AG10803 (cell line): ENCODE measurements around the gene HECTD4.
A peak's percentile ranks its signal among the peaks of the same experiment; 100 is the strongest.

Source experiments
- DNase-seq: peaks from one replicate; pipeline ENCODE4 v3.0.0; 2010; ENCODE audit warnings: low read depth
- H3K4me3 ChIP-seq: 2 replicates; pipeline ENCODE4 v1.5.1; 2011; ENCODE audit warnings: mild to moderate bottlenecking, low read length, control low read depth
- TF ChIP-seq, protein P1 (sequence below): conservative IDR thresholded peaks from 2 replicates; pipeline ENCODE4 v1.5.1; 2011; ENCODE audit warnings: mild to moderate bottlenecking, low read length, control low read depth, inconsistent platforms

Gene HECTD4, protein sequence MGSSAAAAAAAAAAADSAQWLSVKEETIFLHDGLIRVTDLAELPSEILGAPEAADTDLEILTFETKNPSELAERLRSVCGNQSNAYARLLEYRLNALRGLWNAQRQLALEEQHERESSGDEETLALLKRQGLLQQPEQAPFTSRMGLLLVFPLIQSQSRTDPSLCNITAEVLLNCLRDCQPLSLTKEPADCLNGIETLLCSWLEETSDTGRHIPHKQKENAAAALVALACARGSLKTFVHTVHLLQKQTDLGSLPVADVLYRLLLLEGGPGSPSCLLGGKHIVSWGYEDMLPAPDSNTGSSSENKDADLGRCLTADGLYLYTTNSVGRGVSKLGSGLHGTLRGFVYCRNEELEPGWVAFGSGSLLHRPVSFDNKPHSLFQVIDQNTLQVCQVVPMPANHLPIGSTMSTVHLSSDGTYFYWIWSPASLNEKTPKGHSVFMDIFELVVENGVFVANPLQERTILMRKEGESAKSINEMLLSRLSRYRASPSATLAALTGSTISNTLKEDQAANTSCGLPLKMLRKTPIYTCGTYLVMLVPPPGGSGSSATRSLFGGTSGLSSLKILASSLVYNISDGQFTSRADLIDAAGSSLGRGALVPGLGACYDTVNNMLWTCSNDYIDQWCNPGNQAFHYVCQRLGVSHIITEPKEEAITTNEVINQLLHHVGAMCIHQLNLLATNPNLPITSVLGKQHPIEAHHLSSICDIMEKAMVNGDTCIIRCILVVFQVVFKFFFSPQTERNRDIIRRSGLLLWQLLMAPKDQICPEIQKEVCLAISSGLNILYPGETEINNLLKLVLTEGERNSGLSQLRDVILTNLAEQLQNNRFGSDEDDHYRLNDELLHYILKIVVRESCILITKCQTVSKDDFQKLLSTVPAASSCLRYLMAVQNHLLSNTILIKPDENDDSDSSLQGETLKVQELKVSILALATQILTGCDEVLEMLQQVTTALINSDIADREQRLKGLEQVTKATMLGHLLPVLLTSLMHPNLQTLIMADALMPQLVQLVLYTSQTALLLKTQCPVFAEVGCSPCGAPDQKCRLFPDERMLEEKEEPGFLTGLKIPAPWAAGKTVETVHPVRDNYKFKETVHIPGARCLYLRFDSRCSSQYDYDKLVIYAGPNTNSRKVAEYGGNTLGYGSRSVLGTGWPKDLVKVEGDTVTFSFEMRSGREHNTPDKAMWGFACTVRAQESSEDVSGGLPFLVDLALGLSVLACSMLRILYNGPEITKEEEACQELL (N-terminal part only)

DNA sequence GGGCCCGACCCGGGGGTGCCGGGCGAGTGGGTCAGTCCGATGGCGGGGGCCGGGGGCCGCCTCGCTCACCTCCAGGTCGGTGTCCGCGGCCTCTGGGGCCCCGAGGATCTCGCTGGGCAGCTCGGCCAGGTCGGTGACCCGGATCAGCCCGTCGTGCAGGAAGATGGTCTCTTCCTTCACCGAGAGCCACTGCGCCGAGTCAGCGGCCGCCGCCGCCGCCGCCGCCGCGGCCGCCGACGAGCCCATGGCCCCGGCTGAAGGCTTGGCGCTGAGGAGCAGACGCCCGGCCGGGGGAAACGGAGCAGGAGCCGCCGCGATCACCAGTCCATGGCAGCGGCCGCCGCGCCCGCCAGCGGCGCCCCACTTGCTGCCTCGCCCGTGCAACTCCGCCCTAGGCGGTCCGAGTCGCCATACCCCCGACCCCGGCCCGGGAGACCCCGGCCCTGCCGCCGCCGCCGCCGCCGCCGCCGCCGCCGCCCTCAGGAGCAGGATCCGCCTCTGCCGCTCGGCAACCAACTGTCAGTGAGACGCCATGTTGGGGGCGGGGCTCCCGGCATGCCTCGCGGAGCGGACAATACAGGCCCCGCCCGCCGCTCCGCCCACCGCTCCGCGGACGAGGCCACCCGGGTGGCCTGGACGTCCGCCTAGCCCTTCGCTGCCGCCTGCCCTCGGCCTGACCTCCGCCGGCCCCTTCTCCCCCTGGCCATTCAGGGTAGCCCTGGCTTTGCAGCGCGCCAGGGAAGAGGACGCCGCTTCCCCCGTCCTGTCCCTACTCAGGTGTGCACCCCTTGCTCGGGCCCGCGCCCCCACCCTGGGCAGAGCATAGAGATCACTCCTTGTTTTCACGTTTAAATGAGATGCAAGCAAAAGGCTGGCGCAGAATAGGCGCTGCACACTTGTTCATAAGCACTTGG lies at the start of gene HECTD4:
Gene HECTD4 (minus strand): TSS at position 549 of the 914 bp plus-strand sequence. CDS start 303 bp downstream, at position 246.
- peak; percentile 77 for DNase-seq
- TF ChIP-seq, protein P1, sequence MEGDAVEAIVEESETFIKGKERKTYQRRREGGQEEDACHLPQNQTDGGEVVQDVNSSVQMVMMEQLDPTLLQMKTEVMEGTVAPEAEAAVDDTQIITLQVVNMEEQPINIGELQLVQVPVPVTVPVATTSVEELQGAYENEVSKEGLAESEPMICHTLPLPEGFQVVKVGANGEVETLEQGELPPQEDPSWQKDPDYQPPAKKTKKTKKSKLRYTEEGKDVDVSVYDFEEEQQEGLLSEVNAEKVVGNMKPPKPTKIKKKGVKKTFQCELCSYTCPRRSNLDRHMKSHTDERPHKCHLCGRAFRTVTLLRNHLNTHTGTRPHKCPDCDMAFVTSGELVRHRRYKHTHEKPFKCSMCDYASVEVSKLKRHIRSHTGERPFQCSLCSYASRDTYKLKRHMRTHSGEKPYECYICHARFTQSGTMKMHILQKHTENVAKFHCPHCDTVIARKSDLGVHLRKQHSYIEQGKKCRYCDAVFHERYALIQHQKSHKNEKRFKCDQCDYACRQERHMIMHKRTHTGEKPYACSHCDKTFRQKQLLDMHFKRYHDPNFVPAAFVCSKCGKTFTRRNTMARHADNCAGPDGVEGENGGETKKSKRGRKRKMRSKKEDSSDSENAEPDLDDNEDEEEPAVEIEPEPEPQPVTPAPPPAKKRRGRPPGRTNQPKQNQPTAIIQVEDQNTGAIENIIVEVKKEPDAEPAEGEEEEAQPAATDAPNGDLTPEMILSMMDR, result no peak
- peak within 1 kb of the TSS; percentile 73 for H3K4me3 ChIP-seq

DNA sequence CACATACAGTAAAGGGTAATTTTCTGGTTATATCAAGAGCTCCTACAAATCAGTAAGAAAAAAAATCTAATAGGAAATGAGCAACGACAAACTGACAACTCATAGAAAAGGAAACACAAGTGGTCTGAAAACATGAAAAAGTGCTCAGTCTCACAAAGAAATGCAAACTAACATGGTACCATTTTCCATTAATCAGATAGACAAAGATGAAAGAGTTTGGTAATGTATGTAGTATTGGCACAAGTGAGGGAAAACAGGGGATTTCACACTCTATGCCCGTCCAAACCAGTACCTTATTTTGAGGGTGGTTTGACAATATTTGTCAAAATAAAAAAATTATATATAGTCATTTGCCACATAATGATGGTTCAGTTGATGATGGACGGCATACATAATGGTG lies 49.7 kb upstream of the HECTD4 start:
- TF ChIP-seq, protein P1, result no peak
- no peak for DNase-seq
- no peak overlapping the region for H3K4me3 ChIP-seq

DNA sequence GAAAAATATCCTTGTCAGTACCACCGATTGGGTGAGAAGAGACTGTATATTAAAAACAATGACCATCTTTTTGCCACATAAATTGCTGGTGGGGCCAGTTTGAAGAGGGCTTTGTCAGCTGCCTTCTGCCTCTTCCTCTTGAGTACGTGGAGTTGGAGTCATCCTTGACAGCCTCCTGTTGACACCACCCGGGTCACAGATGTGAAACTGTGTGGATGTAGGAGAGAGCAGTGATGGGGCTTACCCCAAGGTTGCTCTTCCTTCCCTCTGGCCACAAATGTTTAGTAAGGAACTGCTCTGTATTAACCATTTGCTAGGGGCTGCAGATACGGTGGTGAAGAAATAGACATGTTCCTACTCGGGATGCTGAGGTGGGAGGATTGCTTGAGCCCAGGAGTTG lies 48.7 kb upstream of the HECTD4 start:
- no peak overlapping the region for H3K4me3 ChIP-seq
- TF ChIP-seq, protein P1, result no peak
- no peak for DNase-seq

DNA sequence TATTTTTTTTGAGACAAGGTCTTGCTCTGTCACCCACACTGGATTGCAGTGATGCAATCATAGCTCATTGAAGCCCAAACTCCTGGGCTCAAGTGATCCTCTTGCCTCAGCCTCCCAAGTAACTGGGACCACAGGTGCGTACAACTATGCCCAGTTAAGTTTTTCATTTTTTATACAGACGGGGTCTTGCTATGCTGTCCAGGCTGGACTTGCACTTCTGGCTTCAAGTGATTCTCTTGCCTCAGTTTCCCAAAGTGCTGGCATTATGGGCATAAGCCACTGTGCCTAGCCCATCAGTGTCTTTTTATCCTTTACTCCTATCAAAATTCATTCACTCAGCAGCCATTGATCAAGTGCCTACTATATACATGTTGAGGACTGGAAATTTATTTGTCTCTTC lies 45.5 kb upstream of the HECTD4 start:
- H3K4me3 ChIP-seq, result no peak overlapping the region
- no peak for DNase-seq
- TF ChIP-seq, protein P1, result no peak

DNA sequence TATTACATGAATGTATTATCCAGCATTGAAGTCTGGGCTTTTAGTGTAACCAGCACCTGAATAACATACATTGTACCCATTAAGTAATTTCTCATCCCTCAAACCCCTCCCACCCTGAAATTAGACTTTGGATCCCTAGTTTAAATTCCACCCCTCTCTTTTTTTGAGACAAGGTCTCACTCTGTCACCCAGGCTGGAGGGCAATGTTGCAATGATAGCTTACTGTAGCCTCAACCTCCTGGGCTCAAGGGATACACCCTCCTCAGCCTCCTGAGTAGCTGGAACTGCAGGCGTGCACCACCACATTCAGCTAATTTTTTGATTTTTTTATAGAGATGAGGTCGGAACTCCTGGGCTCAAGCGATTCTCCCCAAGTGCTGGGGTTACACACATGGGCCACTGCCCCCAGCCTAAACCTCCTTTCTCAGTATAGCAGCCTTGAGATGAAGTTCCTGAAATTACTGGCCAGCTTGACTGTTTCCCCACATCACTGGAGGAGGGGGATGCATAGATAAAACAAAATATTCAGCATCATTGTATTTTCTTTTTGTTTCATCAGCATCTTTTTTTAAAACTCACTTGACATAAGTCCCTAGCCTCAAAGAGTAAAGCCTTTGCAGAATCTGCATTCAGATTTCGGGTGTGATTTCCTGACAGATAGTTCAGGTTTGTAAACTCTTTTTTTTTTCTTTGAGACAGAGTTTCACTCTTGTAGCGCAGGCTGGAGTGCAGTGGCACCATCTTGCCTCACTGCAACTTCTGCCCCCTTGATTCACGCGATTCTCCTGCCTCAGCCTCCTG lies 43.6 kb upstream of the HECTD4 start:
- no peak overlapping the region for H3K4me3 ChIP-seq
- TF ChIP-seq, protein P1, result no peak
- no peak for DNase-seq

DNA sequence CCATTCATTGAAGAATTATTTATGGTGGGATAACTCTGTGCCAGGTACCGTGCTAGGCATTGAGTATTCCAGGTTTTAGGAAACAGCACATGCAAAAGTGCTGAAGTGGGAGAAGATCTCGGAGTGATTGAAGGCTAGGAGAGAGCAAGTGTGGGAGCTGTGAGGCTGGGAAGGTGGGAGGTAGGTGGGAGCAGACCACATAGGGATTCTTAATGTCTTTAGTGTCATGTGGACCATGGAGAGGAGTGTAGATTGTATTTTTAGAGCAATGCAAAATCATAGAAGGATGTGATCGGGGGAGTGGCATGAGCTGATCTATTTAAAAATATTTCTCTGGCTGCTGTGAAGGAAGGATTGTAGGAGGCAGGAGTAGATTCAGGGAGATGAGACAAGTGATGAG lies 41.9 kb upstream of the HECTD4 start:
- TF ChIP-seq, protein P1, result no peak
- H3K4me3 ChIP-seq, result no peak overlapping the region
- no peak for DNase-seq
